Stimulated activated CD4-positive, alpha-beta T cell treated with anti-CD3 and anti-CD28 coated beads, Interleukin-12 subunit alpha, Interleukin-12 subunit beta, amount 100 ng/mL, for 48 hours (primary cell): ENCODE results near the gene TAP2.

Experiments
- DNase-seq, 3 donors: peaks; one replicate each; pipeline ENCODE4 v3.0.0-alpha.2; 2020; ENCODE audit warnings: low read depth in 2 of 3, low spot score in 1 of 3

Gene TAP2

GRCh38 chr6:32794510-32794909 lies 44.0 kb downstream of the TAP2 start:
- DNase-seq, result no peak

- DNase-seq, result no peak
Observed at GRCh38 chr6:32792901-32793435, 45.6 kb downstream of the TAP2 start.

GRCh38 chr6:32790306-32790705 lies 48.2 kb downstream of the TAP2 start:
- no peak for DNase-seq
